Panc1 (cell line): ENCODE results near the gene S1PR3. TPM values are rescaled to one million over a fixed set of nuclear protein-coding genes. Genes with fewer than 3 reads are reported as not detected.
A peak's percentile ranks its signal among the peaks of the same experiment; 100 is the strongest.
"Not testable (repeated sequence)": the region's sequence is repeated elsewhere in the genome, so short reads cannot be mapped to it uniquely, and the experiment has no call there.

ENCODE experiments used
- ATAC-seq: fragments of 200-7000 bp; cut with Tn5 transposase; 2 replicates; pipeline ENCODE4 v1.9.1; 2020; ENCODE audit warnings: mild to moderate bottlenecking, moderate library complexity
- Bru-seq: library from RNA; stranded (reverse); fragments of 400-500 nt; gene quantifications from one replicate; lab custom pipeline; 2021; lab: Mats Ljungman, UMichigan
- BruChase-seq, 2 experiments: library from RNA; stranded (reverse); fragments of 400-500 nt; gene quantifications; one replicate each; lab custom pipeline; 2021; lab: Mats Ljungman, UMichigan
- BruUV-seq: library from RNA; stranded (reverse); fragments of 400-500 nt; replicated peaks from 2 replicates; lab custom pipeline; 2021; lab: Mats Ljungman, UMichigan
- CTCF ChIA-PET: fragments of 300-600 bp; sonication (Branson Sonifier 250); formaldehyde crosslinking; loops from one replicate; lab custom pipeline; 2022; ENCODE audit warnings: antibody characterized with exemption; lab: Charles Lee
- POLR2A ChIA-PET: fragments of 300-600 bp; sonication (Branson Sonifier 250); formaldehyde crosslinking; loops from one replicate; lab custom pipeline; 2022; ENCODE audit warnings: antibody characterized with exemption; lab: Charles Lee
- DNase-seq: peaks from one replicate; pipeline ENCODE4 v3.0.0-alpha.2; 2010; ENCODE audit warnings: low read depth, low spot score
- H3K27ac ChIP-seq: 2 replicates; pipeline ENCODE4 v1.5.1; 2011; ENCODE audit warnings: mild to moderate bottlenecking, low read length, inconsistent platforms
- H3K27me3 ChIP-seq: fragments of 200-500 bp; sonication (Bioruptor generic); 2 replicates; pipeline ENCODE4 v1.6.0; 2014; ENCODE audit warnings: low read length, inconsistent platforms; ENCODE audit not compliant: control insufficient read depth, insufficient read depth
- H3K36me3 ChIP-seq: fragments of 200-500 bp; sonication (Bioruptor generic); 2 replicates; pipeline ENCODE4 v1.5.1; 2014; ENCODE audit warnings: inconsistent platforms, mild to moderate bottlenecking, low read length, moderate library complexity; ENCODE audit not compliant: control insufficient read depth, insufficient read depth
- H3K4me1 ChIP-seq: 2 replicates; pipeline ENCODE4 v1.5.1; 2011; ENCODE audit warnings: inconsistent platforms, mild to moderate bottlenecking, low read length, moderate library complexity; ENCODE audit not compliant: control insufficient read depth, insufficient read depth
- H3K4me3 ChIP-seq, 2 experiments: 2 replicates each; pipeline ENCODE4 v1.5.1; 2011 to 2012; ENCODE audit warnings: low read depth in 2 of 2, low read length in 2 of 2, mild to moderate bottlenecking in 2 of 2, inconsistent platforms in 1 of 2, moderate library complexity in 1 of 2
- H3K9me3 ChIP-seq: fragments of 200-500 bp; sonication (Bioruptor generic); 2 replicates; pipeline ENCODE4 v1.5.1; 2014; ENCODE audit warnings: low read depth, mild to moderate bottlenecking, inconsistent platforms, low read length, moderate library complexity; ENCODE audit not compliant: control insufficient read depth, insufficient read depth
- CTCF ChIP-seq: fragments of 450-650 bp; IDR thresholded peaks from 2 replicates; pipeline ENCODE4 v1.5.1; 2017; ENCODE audit warnings: mild to moderate bottlenecking
- POLR2AphosphoS5 ChIP-seq: IDR thresholded peaks from 2 replicates; pipeline ENCODE4 v1.6.1; 2012; ENCODE audit warnings: mild to moderate bottlenecking, low read depth, low read length, moderate library complexity
- REST ChIP-seq, 2 experiments: IDR thresholded peaks; 2 replicates each; pipeline ENCODE4 v1.6.1; 2011 to 2012; ENCODE audit warnings: low read depth in 2 of 2, control low read depth in 1 of 2, low read length in 1 of 2, mild to moderate bottlenecking in 1 of 2, moderate library complexity in 1 of 2; ENCODE audit not compliant: insufficient read depth in 1 of 2
- SIN3A ChIP-seq: IDR thresholded peaks from 2 replicates; pipeline ENCODE4 v1.6.1; 2012; ENCODE audit warnings: low read depth, mild to moderate bottlenecking, low read length, moderate library complexity, borderline replicate concordance; ENCODE audit not compliant: insufficient read depth
- TCF7L2 ChIP-seq: IDR thresholded peaks from 2 replicates; pipeline ENCODE4 v1.6.1; 2011; ENCODE audit warnings: mild to moderate bottlenecking, low read depth, low read length, inconsistent platforms
- in situ Hi-C: cut with HindIII; loops from 2 replicates; pipeline ENCODE4 v1.10.0; 2016; ENCODE audit warnings: low sequenced_read_pairs, low pct_unique_long_range_greater_than_20kb
- intact Hi-C: fragments of 100-400 bp; cut with micrococcal nuclease; formaldehyde crosslinking; loops from one replicate; pipeline ENCODE4 v1.10.0; 2022; ENCODE audit not compliant: unreplicated experiment
- long read RNA-seq: library from polyadenylated mRNA; unstranded; transcript quantifications from one replicate; pipeline ENCODE4 v2.0.0, GENCODE V29; 2021; ENCODE audit not compliant: unreplicated experiment
- polyA plus RNA-seq: library from polyadenylated mRNA; unstranded; fragments of >200 nt; gene quantifications from one replicate; pipeline ENCODE4 v1.2.1, GENCODE V29; 2012; ENCODE audit warnings: missing spikeins; ENCODE audit not compliant: insufficient read length
- total RNA-seq: library from RNA; stranded (reverse); gene quantifications from one replicate; pipeline ENCODE4 v1.2.1, GENCODE V29; 2021; ENCODE audit not compliant: unreplicated experiment

S1PR3 gene
- 8.1 TPM for total RNA-seq
- 4.1 TPM for polyA plus RNA-seq
- percentile 54 among the genes with signal in this experiment for Bru-seq, nascent RNA
- BruChase-seq, experiment 1, labeled RNA remaining after a 2-hour chase: percentile 67 among the genes with signal in this experiment
- BruChase-seq, experiment 2, labeled RNA remaining after a 6-hour chase: percentile 72 among the genes with signal in this experiment
- long read RNA-seq, full-length matches to known transcripts: 19 of 19 reads
- long read RNA-seq, partial matches to known transcripts: 0 of 19 reads
- long read RNA-seq, other reads (novel, unspliced or antisense): 0 of 19 reads

GRCh38 chr9:88991066-88992034 is at the start of gene S1PR3:
S1PR3 (plus strand) TSS chr9:88991468; CDS start chr9:89001201, 9,733 bp downstream.
- no peak for TF ChIP-seq POLR2AphosphoS5
- no peak for TF ChIP-seq SIN3A
- no peak for TF ChIP-seq TCF7L2
- peak; percentile 12 for TF ChIP-seq CTCF
- TF ChIP-seq REST (IDR thresholded peaks at IDR 0.05; ENCODE audit: insufficient read depth in 1 of 2, low read depth in 2 of 2, low read length in 1 of 2): no peak
- Histone ChIP-seq H3K36me3 (no peaks in the 10 kb centered on the region), H3K27me3 (no peaks in the 10 kb centered on the region), H3K9me3 (no peaks in the 10 kb centered on the region), H3K4me3 (peak within 1 kb of the TSS; percentile 59 to 67), H3K4me1 (peaks cover 2% of the 10 kb centered on the region), H3K27ac (0 out of 2 replicates have a peak within 1 kb of the TSS, but pooled peaks have one; percentile 54)
- BruUV-seq: no TSS peak
- ChIA-PET POLR2A (no interaction called here), CTCF (interaction anchor here (0.6 kb wide), 2 partner anchors 24 to 411 kb away, joined by 6 to 14 read pairs; no protein-coding TSS in a partner anchor)
- no peak for DNase-seq
- peak; percentile 89 for ATAC-seq
- intact Hi-C loops: no loop called here
- in situ Hi-C loops: no loop called here

GRCh38 chr9:88941586-88941985 is 49.7 kb upstream of the S1PR3 start:
- CTCF ChIA-PET, H3K9me3 ChIP-seq, POLR2A ChIA-PET, ATAC-seq, H3K27me3 ChIP-seq, DNase-seq, H3K27ac ChIP-seq, BruUV-seq, H3K4me1 ChIP-seq, H3K4me3 ChIP-seq, intact Hi-C loops, in situ Hi-C loops, H3K36me3 ChIP-seq: not testable (repeated sequence)
